Measurements from ENCODE around the gene ABCF2. TPM values are rescaled to one million over a fixed set of nuclear protein-coding genes. Genes with fewer than 3 reads are reported as not detected.

Gene ABCF2
- total and polyA plus RNA-seq, 2 donors (not counting 1 experiment from before 2014, with no cell fraction given) = 16.1 to 30.2 TPM

- Histone ChIP-seq H2AFZ (ENCODE audit: insufficient read depth, low read depth, low read length, poor library complexity, severe bottlenecking) (peak overlapping the region; percentile 76), H3K36me3 (replicated peaks in 1 of 2; ENCODE audit: control extremely low read depth in 1 of 2, control insufficient read depth in 1 of 2, extremely low read depth in 1 of 2, insufficient read depth in 2 of 2, low read length in 1 of 2) (no peaks in the 10 kb centered on the region), H3K79me2 (ENCODE audit: control insufficient read depth, insufficient read depth, low read length) (no peaks in the 10 kb centered on the region), H3K4me2 (replicated peaks; ENCODE audit: low read depth, low read length, poor library complexity, severe bottlenecking) (peak overlapping the region; percentile 96), H3K4me3 (ENCODE audit: control extremely low read depth in 1 of 5, extremely low read depth in 1 of 5, insufficient read depth in 1 of 5, low read depth in 2 of 5, low read length in 4 of 5) (peak overlapping the region in 4 of 5 experiments; percentile 19 to 57 (median 51)), H3K27me3 (replicated peaks in 1 of 4; ENCODE audit: control extremely low read depth in 1 of 4, control insufficient read depth in 3 of 4, insufficient read depth in 4 of 4, low read length in 3 of 4) (peaks cover 2 to 63% (median 49%) of the 10 kb centered on the region in 4 experiments), H3K9ac (ENCODE audit: low read length) (peak overlapping the region; percentile 60), H3K9me3 (ENCODE audit: control extremely low read depth in 1 of 3, control insufficient read depth in 2 of 3, insufficient read depth in 1 of 3, low read length in 2 of 3) (peaks cover 0 to 16% (median 0%) of the 10 kb centered on the region in 3 donors), H4K20me1 (ENCODE audit: control insufficient read depth, insufficient read depth, low read length, poor library complexity, severe bottlenecking) (no peaks in the 10 kb centered on the region), H3K4me1 (ENCODE audit: control insufficient read depth in 2 of 2, insufficient read depth in 2 of 2, low read length in 2 of 2) (peaks cover 10 to 28% of the 10 kb centered on the region in 2 donors), H3K27ac (ENCODE audit: low read length in 2 of 2) (no peak overlapping the region)
- intact Hi-C loops (cut with micrococcal nuclease) = no loop called here
- peak; percentile 62 for ATAC-seq (ENCODE audit: low read depth)
- Mint-ChIP-seq H3K27ac (no peak overlapping the region), H3K9me3 (ENCODE audit: insufficient read depth) (no peaks in the 10 kb centered on the region), H3K4me1 (peaks cover 20% of the 10 kb centered on the region), H3K27me3 (peaks cover 42% of the 10 kb centered on the region), H3K4me3 (peak overlapping the region; percentile 89)
- 2% methylated on average over 51 of the region's 52 CpGs for WGBS (ENCODE audit: insufficient coverage)
- peak; percentile 76 for DNase-seq
- TF ChIP-seq, protein P1, sequence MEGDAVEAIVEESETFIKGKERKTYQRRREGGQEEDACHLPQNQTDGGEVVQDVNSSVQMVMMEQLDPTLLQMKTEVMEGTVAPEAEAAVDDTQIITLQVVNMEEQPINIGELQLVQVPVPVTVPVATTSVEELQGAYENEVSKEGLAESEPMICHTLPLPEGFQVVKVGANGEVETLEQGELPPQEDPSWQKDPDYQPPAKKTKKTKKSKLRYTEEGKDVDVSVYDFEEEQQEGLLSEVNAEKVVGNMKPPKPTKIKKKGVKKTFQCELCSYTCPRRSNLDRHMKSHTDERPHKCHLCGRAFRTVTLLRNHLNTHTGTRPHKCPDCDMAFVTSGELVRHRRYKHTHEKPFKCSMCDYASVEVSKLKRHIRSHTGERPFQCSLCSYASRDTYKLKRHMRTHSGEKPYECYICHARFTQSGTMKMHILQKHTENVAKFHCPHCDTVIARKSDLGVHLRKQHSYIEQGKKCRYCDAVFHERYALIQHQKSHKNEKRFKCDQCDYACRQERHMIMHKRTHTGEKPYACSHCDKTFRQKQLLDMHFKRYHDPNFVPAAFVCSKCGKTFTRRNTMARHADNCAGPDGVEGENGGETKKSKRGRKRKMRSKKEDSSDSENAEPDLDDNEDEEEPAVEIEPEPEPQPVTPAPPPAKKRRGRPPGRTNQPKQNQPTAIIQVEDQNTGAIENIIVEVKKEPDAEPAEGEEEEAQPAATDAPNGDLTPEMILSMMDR (IDR thresholded peaks at IDR 0.05) = peak; percentile 83
- TF ChIP-seq EZH2 (IDR thresholded peaks at IDR 0.05; ENCODE audit: borderline replicate concordance, insufficient read depth, low read depth, low read length, poor library complexity, severe bottlenecking) = peak; percentile 90
- ChIA-PET CTCF (interaction anchor here (0.8 kb wide), 1 partner anchor 19 kb away, joined by 4 read pairs; no protein-coding TSS in a partner anchor), POLR2A (no interaction called here)
Observed at GRCh38 chr7:151168003-151168786, 58.8 kb downstream of the ABCF2 start.
